Iris pigment epithelial cell (primary cell): ENCODE measurements around the gene TNMD.
"Not testable (repeated sequence)": the region's sequence is repeated elsewhere in the genome, so short reads cannot be mapped to it uniquely, and the experiment has no call there.

Experiments used
- DNase-seq: peaks from one replicate; pipeline ENCODE4 v3.0.0-alpha.2; 2011; ENCODE audit warnings: low read depth

Gene TNMD

DNA sequence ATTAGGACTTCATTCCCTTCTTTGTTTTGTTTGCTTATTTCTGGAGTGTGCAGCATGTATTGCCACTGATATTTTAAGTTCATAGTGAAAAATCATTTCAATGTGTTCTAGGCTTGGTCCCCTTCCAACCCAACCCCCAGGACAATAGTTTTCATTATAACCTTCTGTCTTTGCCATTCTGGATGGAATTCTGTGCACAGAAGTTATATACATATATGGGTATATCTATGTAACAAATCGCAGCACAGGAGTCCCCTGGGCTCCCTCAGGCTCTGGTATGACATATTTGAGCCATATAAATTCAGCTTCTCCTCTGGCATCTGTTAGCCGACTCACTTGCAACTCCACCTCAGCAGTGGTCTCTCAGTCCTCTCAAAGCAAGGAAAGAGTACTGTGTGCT is at the start of gene TNMD:
TNMD (plus strand) TSS at position 326 of the 400 bp plus-strand sequence. CDS start 83 bp downstream, outside the sequence.
- DNase-seq: no peak

DNA sequence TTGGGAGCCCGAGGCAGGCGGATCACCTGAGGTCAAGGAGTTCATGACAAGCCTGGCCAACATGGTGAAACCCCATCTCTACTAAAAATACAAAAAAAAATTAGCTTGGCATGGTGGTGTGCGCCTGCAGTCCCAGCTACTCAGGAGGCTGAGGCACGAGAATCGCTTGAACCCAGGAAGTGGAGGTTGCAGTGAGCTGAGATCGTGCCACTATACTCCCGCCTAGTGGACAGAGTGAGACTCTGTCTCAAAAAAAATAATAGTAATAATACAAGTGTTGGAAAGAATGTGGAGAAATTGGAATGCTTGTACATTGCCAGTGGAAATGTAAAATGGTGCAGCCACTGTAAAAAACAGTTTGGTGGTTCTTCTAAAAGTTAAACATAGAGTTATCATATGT is 19.2 kb upstream of the TNMD start:
- not testable (repeated sequence) for DNase-seq

DNA sequence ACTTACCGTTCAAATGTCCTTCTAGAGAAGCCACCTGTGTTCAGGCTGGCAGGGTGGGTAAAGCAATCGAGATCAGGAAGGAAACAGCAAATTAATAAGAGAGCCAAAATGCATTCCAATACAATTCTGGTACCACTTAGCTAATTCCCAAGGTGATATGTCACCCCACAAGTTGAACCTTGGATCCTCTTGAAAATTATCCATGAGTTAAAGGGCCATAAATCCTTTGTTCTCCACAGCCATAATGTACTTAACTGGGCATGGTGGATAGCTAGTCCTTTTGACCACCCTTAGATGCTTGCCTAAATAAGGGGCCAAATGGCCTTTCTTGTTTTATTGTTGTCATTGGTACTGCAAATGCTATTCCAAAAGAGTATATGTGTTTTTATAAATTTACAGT is 2.0 kb downstream of the TNMD start:
- DNase-seq: no peak

DNA sequence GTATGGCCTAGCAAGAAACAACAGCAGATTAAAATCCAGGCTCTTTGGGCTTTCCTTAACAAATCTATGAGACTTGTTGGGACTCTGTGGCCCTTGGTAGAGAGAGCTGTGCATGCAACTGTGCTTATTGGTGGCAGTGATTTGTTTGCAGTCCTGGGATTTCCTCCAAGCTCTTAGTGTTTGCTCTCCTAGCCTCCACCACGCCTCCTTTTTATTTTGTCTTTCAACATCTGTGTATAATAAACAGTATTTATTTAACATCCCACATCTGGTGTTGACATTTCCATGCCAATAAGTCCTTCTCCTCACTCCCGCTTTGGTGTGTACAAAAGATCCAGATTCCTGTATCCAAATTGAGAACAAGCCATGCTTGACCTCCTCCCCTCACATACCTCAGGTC is 3.1 kb downstream of the TNMD start:
- DNase-seq: no peak

DNA sequence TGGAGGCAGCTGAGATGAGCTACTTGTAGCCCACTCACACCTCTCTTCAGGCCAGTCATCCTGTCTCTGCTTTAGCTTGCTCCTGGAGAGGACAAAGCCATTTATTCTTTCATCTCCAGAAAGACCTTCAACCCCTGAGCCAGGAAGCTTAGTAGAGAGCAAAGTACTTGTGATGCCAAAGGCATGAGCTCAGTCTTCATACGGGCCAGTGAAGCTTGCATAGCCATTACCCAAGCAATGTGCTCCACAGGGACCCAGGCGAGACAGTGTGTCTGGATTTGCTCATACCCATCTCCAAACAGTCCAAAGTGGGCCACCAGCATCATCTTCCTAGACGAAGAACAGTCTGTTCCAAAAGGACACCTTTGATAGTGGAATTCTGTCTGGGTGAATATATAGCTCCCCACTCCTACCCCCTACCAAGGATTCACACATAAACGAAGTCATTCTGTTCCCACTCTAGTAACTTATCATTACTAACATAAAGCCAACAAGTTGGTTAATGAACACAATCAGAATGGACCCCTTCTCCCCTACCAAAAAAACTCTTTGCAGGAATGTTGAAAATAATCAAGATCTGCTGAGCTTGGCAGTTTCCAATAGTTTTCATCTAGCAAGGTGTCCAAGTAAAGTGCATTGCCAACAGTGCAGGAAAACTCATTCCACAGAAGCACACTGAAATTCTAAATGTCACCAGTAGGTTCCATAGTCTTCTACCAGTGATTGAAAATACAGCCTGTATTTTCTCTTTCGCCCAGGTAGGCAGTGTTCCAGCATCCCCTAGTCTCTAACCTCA is 6.7 kb downstream of the TNMD start:
- DNase-seq: no peak

DNA sequence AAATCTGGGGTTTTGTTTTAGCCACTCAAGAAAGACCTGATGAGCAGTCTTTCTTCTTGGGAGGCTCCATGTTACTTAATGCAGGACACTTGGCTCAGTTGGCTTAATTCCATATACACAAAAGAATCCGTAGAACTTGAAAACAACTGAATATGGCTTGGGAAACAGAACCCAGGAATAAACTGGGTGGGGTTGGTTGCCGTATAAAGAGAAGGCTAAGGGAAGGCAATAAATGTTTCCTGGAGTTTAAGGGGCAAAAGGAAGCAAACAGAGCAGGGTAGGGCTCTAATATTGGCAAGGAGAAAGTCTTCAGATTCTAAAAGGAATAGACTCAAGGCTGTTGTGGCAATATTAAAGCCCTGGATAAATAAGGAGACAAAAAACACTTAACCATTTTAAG is 8.4 kb downstream of the TNMD start:
- no peak for DNase-seq

DNA sequence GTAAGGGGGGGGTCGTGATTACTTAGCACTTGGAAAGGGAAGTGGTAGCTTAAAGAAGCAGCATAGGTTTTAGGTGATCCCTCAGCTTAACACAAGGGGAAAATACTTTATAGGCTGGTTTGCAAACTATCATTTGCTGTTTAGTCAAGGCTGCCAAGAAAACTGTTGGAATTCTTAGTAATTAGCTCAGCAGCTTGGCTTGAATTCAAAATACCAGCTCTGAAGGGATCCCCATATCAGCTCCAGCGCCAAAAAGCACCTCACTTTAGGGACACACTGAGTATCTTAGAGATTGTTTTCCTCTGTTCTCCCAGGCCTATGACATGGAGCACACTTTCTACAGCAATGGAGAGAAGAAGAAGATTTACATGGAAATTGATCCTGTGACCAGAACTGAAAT is 8.8 kb downstream of the TNMD start:
- DNase-seq: no peak

DNA sequence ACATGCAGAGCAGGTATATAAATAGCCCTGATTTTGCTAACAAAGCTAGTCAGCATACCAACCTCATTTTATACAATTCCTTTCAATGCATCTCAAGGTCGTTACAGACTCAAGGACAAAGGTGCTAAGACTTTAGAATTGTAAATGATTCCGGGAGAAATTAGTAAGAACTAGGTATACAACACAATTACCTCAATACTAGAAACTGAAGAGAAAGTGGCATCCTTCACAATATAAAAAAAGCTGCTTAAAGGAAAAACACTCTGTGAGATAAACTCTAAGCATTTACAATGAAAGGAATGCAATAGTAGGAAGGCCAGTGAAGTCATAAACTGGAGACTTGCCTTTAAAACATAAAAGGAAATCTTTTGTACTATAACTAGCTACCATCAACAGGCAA is 11.9 kb downstream of the TNMD start:
- DNase-seq: no peak

DNA sequence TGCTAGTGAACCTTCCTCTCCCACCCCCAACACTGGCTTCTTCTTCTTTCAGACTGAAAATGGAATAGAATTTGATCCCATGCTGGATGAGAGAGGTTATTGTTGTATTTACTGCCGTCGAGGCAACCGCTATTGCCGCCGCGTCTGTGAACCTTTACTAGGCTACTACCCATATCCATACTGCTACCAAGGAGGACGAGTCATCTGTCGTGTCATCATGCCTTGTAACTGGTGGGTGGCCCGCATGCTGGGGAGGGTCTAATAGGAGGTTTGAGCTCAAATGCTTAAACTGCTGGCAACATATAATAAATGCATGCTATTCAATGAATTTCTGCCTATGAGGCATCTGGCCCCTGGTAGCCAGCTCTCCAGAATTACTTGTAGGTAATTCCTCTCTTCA is 14.7 kb downstream of the TNMD start:
- no peak for DNase-seq

DNA sequence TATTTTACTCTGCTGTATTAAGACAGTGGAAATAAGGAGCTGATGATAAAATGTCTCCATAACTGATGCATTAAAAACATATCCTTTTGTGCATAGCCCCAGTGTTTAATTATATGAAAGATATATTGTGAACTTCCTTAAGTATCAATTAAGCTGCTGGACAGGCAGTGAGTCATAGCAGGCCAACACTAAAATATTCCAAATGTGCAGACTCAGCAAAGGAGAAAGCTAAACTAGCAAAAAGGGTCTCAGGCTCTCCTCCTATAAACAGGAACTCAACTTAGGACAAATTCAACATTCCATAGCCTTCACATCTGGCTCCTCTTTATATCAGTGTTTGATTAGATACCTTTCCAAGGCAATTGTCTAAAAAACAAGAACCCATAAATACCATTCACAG is 15.6 kb downstream of the TNMD start:
- no peak for DNase-seq

DNA sequence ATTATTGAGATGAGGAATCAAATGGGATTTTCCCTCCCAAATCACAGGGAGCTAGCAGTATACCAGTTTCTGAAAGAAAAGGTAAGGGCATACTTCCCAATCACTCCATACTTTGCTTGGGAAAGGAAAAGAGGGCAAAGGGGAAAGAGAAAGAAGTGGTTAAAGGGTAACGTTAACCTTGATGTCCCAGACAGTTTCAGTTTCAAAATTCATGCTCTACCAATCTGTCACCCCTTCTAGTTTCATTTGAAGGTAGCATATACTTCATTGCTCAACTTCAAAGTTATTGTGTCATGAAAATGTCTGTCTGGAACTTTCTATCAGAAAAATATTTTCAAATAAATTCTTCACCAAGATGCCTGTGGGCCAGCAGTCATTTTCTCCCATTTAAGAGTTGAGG is 16.0 kb downstream of the TNMD start:
- no peak for DNase-seq

DNA sequence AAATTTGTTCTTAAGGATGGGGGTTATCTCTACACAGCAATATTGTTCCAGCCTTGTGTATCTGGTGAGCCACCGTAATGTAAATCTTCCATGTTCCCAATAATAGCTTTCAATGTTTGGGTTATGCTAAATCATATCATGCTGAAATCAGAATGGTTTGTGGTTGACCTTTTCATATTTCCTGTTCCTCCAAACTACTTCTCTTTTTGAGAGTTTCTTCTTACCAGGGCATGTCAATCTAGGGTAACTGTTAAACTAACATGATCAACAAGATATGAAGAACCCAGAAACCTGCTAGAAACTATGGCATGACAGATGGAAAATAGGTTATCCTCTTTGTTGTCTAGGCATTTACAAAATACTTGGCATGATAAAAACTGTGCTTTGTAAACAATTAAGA is 22.0 kb downstream of the TNMD start:
- DNase-seq: no peak

DNA sequence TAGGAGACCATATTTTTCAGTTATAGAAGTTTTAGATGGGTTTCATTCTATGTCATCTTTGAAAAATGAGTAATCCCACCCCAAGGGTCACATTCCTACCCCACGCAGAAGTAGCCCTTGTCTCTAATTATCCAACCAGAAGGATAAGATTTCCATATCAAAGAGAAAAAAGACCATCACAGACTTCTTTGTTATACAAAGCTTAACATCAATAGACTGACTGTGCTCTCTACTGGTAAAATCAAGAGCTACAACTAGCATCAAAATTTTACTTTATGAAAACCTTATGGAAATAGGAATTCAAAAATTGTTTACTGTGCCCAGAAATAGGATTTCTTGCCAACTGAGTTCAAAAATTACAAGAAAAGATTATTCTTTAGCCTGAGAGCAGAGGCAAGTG is 24.9 kb downstream of the TNMD start:
- peak; percentile 1 for DNase-seq

DNA sequence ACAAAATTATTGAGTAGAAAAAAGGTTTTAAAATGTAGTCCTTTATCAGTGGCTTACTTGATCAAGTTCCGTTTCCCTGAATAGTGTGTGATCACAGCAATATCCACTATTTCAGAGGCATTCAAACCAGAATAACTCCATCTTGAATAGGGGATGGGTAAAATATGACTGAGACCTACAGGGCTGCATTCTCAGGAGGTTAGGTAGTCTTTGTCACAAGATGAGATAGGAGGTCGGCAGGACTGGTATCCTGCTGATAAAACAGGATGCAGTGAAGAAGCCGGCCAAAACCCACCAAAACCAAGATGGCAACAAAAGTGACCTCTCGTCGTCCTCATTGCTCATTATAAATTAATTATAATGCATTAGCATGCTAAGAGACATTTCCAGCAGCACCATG is 27.2 kb downstream of the TNMD start:
- no peak for DNase-seq

DNA sequence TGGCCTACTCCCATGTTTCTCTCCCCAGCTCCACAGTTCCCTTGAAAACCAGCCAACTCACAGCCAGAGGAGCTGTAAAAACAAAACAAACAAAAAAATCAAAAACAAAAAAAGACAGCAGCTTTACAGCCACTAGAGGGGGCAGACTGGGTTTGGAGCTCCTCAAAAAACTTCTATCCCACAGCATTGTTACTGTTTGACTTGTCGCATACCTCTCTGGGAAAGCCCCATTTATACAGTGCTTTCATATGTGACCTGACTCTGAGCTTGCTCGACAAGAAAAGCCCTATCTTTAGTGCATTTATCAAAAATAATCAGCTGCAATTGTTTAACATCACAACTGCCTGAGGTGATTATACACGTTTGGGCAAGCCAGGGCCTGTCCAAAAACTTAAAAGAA is 30.3 kb downstream of the TNMD start:
- DNase-seq: peak; percentile 74

DNA sequence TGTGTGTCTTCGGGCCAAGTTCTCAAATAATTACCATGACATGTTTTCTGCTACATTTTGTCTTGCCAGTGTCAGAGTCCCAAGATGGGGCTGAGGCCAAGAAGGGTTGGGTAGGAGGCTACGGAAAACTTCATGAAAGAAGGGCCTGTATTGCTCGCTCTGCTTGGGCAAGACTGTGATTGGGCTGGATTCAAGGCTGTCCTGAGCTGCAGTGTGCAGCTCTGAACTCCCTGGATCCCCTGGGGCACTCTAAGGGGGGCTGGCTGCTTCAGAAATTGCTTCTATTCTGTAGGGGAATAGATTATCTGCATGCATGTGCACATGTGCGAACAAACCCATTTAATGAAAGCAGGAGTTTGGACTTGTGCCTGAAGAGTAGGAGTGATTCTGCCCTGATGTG is 38.3 kb downstream of the TNMD start:
- DNase-seq: no peak

DNA sequence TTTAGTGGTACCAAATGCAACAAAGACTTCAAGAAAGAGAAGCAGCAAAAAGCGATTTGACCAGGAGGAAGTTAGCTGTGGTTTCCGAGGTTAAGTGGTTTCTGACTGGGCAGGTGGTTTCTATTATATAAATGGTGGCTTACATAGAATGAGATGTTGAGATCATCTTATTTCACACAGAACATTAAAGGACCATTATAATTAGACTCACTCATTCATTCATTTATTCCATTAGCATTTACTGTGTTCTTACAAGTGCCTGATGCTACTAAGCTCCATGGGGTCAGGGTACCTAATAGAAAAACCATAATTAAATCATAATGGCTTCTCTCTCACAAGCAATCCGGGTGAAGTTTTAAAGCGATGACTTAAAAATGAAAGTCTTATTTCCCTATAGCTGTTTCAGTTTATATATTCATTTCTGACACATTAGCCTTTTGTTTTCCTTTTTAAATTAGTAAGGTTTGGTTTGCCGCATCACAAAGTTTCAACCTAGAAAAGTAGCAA is 41.3 kb downstream of the TNMD start:
- no peak for DNase-seq

DNA sequence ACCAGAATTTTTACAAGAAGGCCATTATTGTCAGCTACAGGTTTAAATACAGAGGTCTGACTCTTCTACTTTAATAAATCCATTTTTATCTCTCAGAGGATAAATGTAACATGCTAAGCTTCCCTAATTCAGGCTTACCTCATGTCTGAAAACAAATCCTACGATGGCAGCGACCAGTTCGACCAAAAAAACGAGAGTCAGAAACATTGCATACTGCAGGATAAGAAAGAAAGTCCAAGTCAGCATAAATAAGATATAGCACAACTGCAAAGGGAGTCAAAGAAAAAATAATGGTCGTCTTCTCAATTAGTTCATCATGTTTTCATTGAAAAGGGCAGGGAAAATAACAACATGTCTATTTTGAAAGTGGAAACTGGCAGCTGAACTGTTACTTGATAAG is 50.3 kb downstream of the TNMD start:
- DNase-seq: no peak

DNA sequence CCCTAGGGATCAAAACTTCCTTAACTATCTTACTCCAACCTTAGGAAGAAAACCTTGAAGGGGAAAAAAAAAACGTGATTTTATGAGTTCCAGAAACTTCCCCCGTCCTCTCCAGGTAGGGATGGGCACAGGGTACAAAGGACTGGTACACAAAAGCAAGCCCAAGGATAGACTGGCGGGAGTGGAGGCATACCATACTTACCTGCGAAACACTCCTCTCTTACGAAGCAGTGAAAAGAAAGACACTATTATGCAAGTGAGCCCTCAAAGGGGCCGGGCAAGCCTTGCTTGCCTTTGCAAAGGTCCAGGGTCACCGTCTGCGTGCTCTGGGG is 51.2 kb downstream of the TNMD start:
- DNase-seq: no peak

DNA sequence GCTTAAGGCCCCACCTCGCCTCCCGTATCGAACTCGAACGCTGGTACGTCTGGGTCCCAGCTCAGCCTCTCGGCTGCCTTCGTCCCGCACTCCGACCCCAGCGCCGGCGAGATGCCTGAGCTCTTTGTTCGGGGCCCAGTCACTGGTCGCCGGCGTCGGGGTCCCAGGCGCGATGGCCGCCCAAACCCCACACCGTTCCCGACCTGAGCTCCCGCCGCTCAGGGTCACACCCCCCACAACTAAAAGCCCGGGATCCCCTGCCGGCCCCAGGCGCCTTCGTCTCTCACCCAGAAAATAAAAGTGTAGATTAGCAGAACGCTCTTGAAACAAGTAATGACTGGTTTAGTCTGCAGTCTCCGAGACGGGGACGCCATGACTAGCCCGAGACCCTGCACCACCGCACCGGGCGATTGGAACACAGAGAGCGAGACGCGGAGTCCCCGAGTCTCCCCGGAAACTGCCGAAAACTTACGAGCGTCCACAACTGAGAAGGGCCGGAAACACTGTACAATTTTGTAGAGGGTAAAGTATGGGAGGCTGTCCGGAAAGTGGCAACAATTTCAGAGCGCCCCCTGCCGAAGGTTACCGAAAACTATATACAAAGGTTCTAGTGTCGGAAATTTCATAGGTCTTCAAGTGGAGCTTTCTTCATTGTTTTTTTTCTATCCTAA is 51.7 kb downstream of the TNMD start, which contains the start of gene TSPAN6:
TSPAN6 (minus strand) TSS at position 486 of the 671 bp plus-strand sequence; CDS start at position 374, 112 bp downstream.
- peak; percentile 83 for DNase-seq

DNA sequence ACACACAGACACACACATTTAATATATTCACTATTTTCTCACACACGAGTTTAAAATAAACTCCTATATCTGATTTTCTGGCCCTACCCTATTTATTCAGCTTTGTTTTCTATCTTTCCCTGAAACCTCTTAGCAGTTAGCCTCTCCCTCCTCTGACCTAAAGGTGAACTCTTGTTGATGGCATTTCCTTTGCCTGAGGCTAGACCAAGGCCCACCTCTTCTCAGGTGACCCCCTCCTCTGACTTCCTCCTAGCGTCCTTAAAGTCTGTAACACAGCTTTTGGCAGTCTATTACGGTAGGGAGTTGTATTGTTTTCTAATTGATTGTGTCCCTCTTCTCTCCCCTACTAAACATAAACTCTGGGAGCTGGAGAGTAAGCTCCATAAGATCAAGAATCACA is 57.6 kb downstream of the TNMD start:
- DNase-seq: no peak

DNA sequence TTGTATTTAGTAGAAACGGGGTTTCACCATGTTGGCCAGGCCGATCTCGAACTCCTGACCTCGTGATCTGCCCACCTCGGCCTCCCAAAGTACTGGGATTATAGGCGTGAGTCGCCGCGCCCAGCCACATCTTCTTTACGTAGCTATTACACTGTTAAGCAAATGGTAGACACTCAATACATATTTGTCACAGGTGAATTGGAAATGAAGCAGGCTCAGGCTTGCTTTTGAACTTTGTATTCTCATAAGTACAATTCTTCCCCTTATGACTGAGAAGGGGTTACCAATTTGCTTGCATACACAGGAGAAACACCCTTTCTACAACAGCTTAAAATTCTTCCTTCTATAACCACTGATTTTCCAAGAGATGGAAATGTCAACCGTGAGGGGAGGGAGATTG is 58.5 kb downstream of the TNMD start:
- no peak for DNase-seq
